Choroid plexus epithelial cell (primary cell): Measurements from ENCODE around the gene ATP8B3.

Source experiments
- DNase-seq: peaks from one replicate; pipeline ENCODE4 v3.0.0-alpha.2; 2010; ENCODE audit warnings: low read depth
- H3K4me3 ChIP-seq: 2 replicates; pipeline ENCODE4 v1.5.1; 2011; ENCODE audit warnings: low read depth, mild to moderate bottlenecking, control low read depth, low read length, moderate library complexity
- TF ChIP-seq, protein P1 (sequence below): conservative IDR thresholded peaks from 2 replicates; pipeline ENCODE4 v1.5.1; 2011; ENCODE audit warnings: low read depth, mild to moderate bottlenecking, control low read depth, inconsistent platforms, low read length, moderate library complexity

Gene ATP8B3

DNA sequence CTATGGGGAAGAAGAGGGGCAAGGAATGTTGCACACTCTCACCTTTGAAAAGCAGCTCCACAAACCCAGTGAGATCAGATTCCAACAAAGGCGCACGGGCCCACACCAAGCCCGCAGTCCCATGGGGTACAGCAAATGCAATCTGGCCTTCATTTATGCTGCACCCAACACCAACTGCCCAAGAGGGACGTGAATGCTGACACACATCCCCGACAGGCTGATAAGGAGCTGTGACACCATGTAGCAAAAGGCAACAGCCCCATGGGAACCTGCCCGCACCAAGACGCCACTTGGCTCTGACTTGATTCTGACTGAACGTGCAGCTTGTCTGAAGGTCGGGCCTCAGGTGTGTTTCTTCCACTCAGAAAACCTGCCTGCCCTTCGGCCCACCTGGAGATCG is 18.9 kb upstream of the ATP8B3 start:
- H3K4me3 ChIP-seq, result no peak overlapping the region
- DNase-seq, result no peak
- TF ChIP-seq, protein P1, sequence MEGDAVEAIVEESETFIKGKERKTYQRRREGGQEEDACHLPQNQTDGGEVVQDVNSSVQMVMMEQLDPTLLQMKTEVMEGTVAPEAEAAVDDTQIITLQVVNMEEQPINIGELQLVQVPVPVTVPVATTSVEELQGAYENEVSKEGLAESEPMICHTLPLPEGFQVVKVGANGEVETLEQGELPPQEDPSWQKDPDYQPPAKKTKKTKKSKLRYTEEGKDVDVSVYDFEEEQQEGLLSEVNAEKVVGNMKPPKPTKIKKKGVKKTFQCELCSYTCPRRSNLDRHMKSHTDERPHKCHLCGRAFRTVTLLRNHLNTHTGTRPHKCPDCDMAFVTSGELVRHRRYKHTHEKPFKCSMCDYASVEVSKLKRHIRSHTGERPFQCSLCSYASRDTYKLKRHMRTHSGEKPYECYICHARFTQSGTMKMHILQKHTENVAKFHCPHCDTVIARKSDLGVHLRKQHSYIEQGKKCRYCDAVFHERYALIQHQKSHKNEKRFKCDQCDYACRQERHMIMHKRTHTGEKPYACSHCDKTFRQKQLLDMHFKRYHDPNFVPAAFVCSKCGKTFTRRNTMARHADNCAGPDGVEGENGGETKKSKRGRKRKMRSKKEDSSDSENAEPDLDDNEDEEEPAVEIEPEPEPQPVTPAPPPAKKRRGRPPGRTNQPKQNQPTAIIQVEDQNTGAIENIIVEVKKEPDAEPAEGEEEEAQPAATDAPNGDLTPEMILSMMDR, result no peak

DNA sequence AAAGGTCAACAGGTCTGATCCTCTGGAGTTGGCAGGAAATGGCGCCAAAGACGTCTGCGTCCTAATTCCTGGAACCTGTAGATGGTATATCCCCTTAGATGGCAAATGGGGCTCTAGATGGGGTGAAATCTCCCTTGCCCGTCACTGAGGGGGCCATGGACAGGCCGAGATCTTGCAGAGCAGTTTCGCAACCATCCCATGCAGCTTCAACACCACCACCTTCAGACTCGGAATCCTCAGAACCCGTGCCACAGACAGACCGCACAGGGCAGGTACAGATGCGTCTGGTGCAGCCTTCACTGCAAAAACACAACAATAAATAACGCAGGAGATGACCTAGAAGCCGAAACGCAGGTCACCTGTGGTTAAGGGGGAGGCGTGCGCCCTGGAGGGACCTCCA is 18.5 kb upstream of the ATP8B3 start:
- TF ChIP-seq, protein P1, result no peak
- no peak for DNase-seq
- H3K4me3 ChIP-seq, result no peak overlapping the region

DNA sequence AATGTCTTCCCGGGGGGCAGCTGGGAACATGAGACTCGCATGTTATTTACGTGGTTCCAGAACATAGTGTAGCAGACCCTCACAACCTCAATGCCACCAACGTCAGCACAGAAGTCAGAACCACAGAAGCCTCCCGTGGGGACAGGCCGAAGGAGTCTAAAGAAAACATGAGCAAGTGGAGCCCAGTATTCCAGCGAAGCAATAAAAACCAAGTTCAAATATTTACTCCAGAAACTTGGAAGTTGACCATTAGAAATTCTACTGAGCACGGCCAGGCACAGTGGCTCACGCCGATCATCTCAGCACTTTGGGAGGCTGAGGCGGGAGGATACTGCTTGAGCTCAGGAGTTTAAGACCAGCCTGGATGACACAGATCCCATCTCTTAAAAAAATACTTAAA is 17.9 kb upstream of the ATP8B3 start:
- TF ChIP-seq, protein P1, result no peak
- no peak overlapping the region for H3K4me3 ChIP-seq
- DNase-seq, result no peak

DNA sequence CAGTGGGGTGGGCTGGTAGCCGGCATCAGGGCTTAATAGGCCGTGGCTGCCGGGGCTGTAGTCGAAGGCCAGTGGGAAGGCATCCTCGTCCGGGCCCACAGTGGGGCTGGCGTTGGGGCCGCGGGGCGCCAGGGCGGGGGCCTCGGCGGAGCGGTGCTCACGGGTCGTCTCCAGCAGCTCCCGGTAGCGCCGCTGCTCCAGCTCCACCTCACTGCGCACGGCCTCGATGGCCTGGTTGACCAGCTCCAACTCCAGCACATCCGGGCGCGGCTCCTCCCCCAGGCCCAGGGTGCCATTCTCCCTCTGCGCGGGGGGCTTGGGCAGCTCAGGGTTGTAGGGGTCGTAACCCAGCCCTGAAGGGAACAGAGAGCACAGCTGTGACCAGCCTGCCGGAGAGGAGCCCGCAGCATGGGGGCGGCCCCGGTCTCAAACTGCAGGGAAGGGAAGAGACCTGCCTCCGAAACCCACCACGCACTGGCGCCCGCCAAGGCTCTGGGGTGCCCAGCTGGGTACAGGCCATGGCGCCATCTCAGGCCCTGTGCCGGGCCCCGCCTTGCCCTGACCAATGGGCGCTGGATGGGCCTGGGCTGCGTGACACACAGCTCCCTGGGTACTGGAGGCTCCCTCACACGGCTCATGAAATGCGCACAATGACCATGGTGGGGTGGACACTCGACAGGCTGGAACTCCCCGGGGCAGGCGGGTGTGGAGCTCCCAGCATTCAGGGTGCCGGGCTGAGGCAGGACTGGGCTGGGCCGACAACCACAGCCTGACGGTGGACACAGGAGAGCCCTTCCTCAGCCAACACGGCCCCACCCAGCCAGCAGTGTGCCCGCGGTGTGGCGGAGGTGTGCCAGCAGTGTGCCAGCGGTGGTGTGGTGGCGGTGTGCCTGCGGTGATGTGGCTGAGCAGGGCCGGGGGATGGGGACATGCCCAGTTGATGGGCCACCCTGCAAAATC is 16.5 kb upstream of the ATP8B3 start:
- DNase-seq, result no peak
- H3K4me3 ChIP-seq, result no peak overlapping the region
- TF ChIP-seq, protein P1, result no peak

DNA sequence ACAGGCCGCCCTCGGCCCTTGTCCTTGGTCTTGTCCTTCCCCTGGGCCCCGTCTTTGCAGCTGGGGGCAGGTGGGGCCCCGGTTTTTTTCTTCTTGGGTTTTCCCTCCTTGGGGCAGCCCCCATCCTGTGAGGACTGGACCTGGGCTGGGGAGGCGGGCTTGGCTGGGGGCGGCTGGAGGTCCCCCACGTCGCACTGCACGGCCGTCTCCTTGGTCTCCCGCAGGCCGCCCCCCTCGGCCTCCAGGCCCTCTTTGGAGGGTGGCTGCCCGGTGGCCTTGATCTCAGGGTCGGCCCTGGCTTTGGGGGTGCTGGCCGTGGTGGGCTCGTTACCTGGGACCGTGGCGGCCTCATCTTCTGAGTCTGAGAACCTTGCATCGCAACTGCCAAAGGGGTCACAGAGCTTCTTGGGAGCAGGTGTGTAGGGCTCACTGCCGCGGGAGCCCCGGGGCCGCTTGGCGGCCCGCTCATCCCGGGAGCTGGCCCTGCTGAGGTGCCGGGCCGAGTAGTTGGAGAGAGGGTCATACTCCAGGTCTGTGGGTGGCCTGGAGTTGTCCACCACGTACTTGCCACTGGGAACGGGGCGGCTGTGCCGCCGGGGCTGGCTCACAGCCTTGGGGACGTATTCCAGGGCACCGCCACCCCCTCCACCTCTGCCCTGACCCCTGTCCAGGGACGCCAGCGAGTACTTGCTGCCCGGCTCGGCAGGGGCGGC is 15.6 kb upstream of the ATP8B3 start:
- DNase-seq, result no peak
- no peak overlapping the region for H3K4me3 ChIP-seq
- TF ChIP-seq, protein P1, result no peak

DNA sequence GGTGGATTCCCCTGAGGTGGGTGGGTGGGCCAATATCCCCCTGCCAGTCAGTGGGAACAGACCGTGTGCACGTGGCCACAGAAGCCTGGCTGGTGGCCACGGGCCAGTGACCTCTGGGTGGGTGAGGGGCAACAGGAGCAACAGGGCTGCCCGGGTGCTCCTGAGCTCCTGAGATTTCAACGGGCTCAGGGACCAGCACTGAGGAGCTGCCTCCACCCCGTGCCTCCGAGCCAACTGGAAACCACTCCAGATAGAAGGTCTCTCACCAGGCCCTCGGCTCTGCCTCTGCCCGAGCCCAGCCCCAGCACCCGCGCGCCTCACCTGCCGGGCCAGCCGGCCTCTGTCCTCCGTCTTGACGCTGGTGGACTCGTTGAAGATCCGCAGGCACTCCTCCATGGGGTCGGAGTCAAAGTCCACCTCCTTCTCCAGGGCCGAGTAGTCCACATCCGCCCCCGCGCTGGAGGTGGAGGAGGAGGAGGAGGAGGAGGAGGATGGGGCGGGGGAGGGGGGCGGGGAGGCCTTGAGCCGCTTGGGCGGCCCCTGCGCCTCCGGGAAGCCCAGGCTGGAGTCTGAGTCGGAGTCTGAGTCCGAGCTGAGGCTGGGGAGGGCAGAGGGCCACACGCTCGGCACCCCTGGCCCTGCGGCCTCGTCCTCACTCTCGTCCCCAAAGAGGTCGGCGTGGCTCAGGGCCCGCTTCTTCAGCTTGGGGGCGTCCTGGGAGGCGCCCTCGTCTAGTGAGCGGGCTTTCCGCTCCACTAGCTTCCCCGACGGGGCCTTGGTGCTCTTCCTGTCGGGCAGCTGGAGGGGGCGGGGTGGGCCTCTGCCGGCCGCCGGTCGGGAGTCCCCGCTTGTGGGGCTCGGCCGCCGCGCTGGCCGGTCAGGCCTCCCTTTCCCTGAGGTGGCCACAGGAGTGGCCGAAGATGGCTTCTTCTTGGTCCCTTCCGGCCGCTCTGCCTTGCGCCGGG is 14.8 kb upstream of the ATP8B3 start:
- no peak for DNase-seq
- TF ChIP-seq, protein P1, result no peak
- no peak overlapping the region for H3K4me3 ChIP-seq
